Measurements from ENCODE around the gene RAP1GDS1.
"Not testable (repeated sequence)": the region's sequence is repeated elsewhere in the genome, so short reads cannot be mapped to it uniquely, and the experiment has no call there.

Gene RAP1GDS1

DNA sequence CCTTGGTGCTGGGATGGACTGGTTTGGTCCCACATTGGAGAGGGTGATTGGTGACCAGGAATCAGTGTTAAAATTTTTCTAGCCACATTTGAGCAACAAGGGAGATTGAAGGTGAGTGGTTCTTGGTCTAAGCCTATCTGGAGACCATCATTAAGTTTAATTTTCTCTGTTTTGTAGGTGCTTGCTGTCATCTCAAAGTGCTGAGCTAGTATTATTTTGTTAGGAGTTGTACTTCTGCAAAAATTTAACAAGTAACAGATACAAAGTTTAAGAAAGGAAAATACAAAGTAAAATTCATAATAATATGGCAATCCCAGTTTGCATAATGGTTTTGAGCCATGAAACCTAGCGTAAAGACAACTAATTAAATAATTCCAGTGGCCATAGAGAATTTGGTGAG lies 66.5 kb downstream of the RAP1GDS1 start:
- H3K4me1 ChIP-seq (ENCODE audit: control insufficient read depth, insufficient read depth, low read length): no peaks in the 10 kb centered on the region
- H3K4me3 ChIP-seq (ENCODE audit: low read length): no peak overlapping the region
- H3K9ac ChIP-seq (ENCODE audit: low read depth, low read length): no peak overlapping the region
- no peak overlapping the region for H3K4me2 ChIP-seq (ENCODE audit: low read length)
- H3K27me3 ChIP-seq (ENCODE audit: control insufficient read depth, insufficient read depth, low read length): no peaks in the 10 kb centered on the region
- no peaks in the 10 kb centered on the region for H3K36me3 ChIP-seq (ENCODE audit: insufficient read depth, low read length)
- H3K9me3 ChIP-seq (replicated peaks; ENCODE audit: low read length): no peaks in the 10 kb centered on the region

GRCh38 chr4:98329879-98330640 lies 68.9 kb downstream of the RAP1GDS1 start:
- H3K27me3 ChIP-seq (ENCODE audit: control insufficient read depth, insufficient read depth, low read length); H3K9me3 ChIP-seq (replicated peaks; ENCODE audit: low read length): not testable (repeated sequence)

GRCh38 chr4:98332017-98332416 lies 70.8 kb downstream of the RAP1GDS1 start:
- Histone ChIP-seq H3K27me3 (ENCODE audit: control insufficient read depth, insufficient read depth, low read length) (no peaks in the 10 kb centered on the region), H3K4me2 (ENCODE audit: low read length) (no peak overlapping the region), H3K9me3 (replicated peaks; ENCODE audit: low read length) (no peaks in the 10 kb centered on the region), H3K9ac (ENCODE audit: low read depth, low read length) (no peak overlapping the region), H3K4me1 (ENCODE audit: control insufficient read depth, insufficient read depth, low read length) (no peaks in the 10 kb centered on the region), H3K36me3 (ENCODE audit: insufficient read depth, low read length) (no peaks in the 10 kb centered on the region), H3K4me3 (ENCODE audit: low read length) (no peak overlapping the region)

More at GRCh38 chr4:98329879-98330640, 68.9 kb downstream of the RAP1GDS1 start:
- H3K36me3 ChIP-seq (ENCODE audit: insufficient read depth, low read length); H3K4me3 ChIP-seq (ENCODE audit: low read length); H3K9ac ChIP-seq (ENCODE audit: low read depth, low read length); H3K4me1 ChIP-seq (ENCODE audit: control insufficient read depth, insufficient read depth, low read length); H3K4me2 ChIP-seq (ENCODE audit: low read length): not testable (repeated sequence)

GRCh38 chr4:98334461-98334860 lies 73.3 kb downstream of the RAP1GDS1 start:
- H3K9ac ChIP-seq (ENCODE audit: low read depth, low read length): no peak overlapping the region
- H3K36me3 ChIP-seq (ENCODE audit: insufficient read depth, low read length): no peaks in the 10 kb centered on the region
- no peaks in the 10 kb centered on the region for H3K27me3 ChIP-seq (ENCODE audit: control insufficient read depth, insufficient read depth, low read length)
- H3K4me1 ChIP-seq (ENCODE audit: control insufficient read depth, insufficient read depth, low read length): no peaks in the 10 kb centered on the region
- no peak overlapping the region for H3K4me3 ChIP-seq (ENCODE audit: low read length)
- no peak overlapping the region for H3K4me2 ChIP-seq (ENCODE audit: low read length)
- H3K9me3 ChIP-seq (replicated peaks; ENCODE audit: low read length): no peaks in the 10 kb centered on the region

DNA sequence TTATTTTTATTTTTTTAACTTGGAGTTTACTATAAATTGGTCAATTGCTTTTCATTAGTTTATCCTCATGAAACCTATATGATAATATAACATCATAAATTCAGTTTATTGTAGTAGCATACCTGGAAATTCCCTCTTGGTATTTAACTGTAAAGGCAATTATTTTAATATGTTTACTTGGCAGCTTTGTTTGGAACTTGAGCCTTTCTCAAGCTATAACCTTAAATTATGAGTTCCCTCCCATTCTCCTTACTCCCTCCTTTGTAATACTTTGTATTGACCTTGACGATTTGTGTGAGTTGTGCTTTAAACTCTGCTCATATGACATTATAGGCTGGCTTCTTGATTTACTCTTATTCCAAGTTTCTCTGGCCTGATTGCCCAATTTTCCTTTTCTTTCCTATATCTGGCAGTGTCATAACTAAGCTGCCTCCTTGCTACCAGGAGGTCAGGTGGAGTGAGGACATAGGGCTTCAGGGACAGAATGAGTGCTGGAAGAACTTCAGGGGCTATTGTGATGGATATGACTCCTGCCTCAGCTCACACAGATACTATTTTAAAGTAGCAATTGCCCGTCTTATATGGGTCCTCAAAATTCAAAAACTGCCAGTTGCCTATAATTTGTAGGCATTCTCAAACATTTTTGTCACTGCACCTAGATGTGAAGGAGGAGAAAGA lies 77.7 kb downstream of the RAP1GDS1 start:
- Histone ChIP-seq H3K4me2 (ENCODE audit: low read length) (no peak overlapping the region), H3K4me1 (ENCODE audit: control insufficient read depth, insufficient read depth, low read length) (peaks cover 9% of the 10 kb centered on the region), H3K9me3 (replicated peaks; ENCODE audit: low read length) (no peaks in the 10 kb centered on the region), H3K27me3 (ENCODE audit: control insufficient read depth, insufficient read depth, low read length) (no peaks in the 10 kb centered on the region), H3K4me3 (ENCODE audit: low read length) (no peak overlapping the region), H3K9ac (ENCODE audit: low read depth, low read length) (no peak overlapping the region), H3K36me3 (ENCODE audit: insufficient read depth, low read length) (no peaks in the 10 kb centered on the region)

DNA sequence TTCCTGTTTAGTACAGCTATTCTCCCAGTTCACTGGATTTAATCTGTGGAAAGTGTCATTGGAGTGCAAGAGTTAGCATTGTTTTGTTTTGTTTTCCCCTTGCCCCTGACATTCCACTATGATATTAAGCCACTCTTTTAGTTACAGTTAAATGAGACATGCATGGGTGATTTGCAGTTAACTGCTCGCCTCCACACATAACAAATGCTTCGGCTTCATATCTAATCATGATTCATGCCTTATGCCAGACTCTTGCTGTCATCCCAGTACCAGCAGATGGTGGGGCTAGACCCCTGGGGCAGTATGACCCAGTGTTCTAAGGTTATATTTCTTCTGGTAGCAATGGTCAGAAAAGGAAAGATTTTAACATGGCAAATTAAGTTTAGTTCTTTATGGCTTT lies 80.1 kb downstream of the RAP1GDS1 start:
- no peak overlapping the region for H3K9ac ChIP-seq (ENCODE audit: low read depth, low read length)
- no peaks in the 10 kb centered on the region for H3K27me3 ChIP-seq (ENCODE audit: control insufficient read depth, insufficient read depth, low read length)
- no peaks in the 10 kb centered on the region for H3K36me3 ChIP-seq (ENCODE audit: insufficient read depth, low read length)

GRCh38 chr4:98343626-98344025 lies 82.4 kb downstream of the RAP1GDS1 start:
- no peak overlapping the region for H3K4me2 ChIP-seq (ENCODE audit: low read length)
- H3K4me1 ChIP-seq (ENCODE audit: control insufficient read depth, insufficient read depth, low read length): peaks cover 9% of the 10 kb centered on the region
- no peak overlapping the region for H3K9ac ChIP-seq (ENCODE audit: low read depth, low read length)
- H3K27me3 ChIP-seq (ENCODE audit: control insufficient read depth, insufficient read depth, low read length): no peaks in the 10 kb centered on the region
- no peak overlapping the region for H3K4me3 ChIP-seq (ENCODE audit: low read length)
- H3K36me3 ChIP-seq (ENCODE audit: insufficient read depth, low read length): no peaks in the 10 kb centered on the region
- H3K9me3 ChIP-seq (replicated peaks; ENCODE audit: low read length): no peaks in the 10 kb centered on the region

More for the DNA sequence above, 80.1 kb downstream of the RAP1GDS1 start:
- Histone ChIP-seq H3K4me2 (ENCODE audit: low read length) (peak overlapping the region; percentile 45), H3K9me3 (replicated peaks; ENCODE audit: low read length) (no peaks in the 10 kb centered on the region), H3K4me1 (ENCODE audit: control insufficient read depth, insufficient read depth, low read length) (peaks cover 9% of the 10 kb centered on the region), H3K4me3 (ENCODE audit: low read length) (no peak overlapping the region)

DNA sequence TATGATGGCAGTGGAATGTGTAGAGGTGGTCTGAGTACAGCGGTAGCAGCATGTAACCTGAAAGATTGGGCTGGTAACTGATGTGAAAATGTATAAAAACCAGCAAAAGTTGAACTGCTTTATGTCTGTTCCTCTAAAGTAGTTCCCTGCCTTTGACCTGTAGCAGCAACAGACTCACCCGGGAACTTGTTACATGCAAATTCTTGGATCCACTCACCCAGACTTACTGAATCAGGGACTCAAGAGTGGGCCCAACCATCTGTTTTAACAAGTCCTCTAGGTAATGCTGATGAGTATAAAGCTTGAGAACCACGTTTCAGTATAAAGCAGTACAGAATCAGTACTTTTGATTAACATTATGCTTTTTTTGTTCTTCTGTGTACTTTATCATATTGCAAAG lies 84.7 kb downstream of the RAP1GDS1 start:
- Histone ChIP-seq H3K4me1 (ENCODE audit: control insufficient read depth, insufficient read depth, low read length) (peaks cover 9% of the 10 kb centered on the region), H3K4me2 (ENCODE audit: low read length) (no peak overlapping the region), H3K36me3 (ENCODE audit: insufficient read depth, low read length) (no peaks in the 10 kb centered on the region), H3K27me3 (ENCODE audit: control insufficient read depth, insufficient read depth, low read length) (no peaks in the 10 kb centered on the region), H3K4me3 (ENCODE audit: low read length) (no peak overlapping the region), H3K9me3 (replicated peaks; ENCODE audit: low read length) (no peaks in the 10 kb centered on the region), H3K9ac (ENCODE audit: low read depth, low read length) (no peak overlapping the region)

- H3K9ac ChIP-seq (ENCODE audit: low read depth, low read length): no peak overlapping the region
- H3K27me3 ChIP-seq (ENCODE audit: control insufficient read depth, insufficient read depth, low read length): no peaks in the 10 kb centered on the region
- H3K4me1 ChIP-seq (ENCODE audit: control insufficient read depth, insufficient read depth, low read length): no peaks in the 10 kb centered on the region
- no peak overlapping the region for H3K4me2 ChIP-seq (ENCODE audit: low read length)
- H3K36me3 ChIP-seq (ENCODE audit: insufficient read depth, low read length): no peaks in the 10 kb centered on the region
- H3K9me3 ChIP-seq (replicated peaks; ENCODE audit: low read length): no peaks in the 10 kb centered on the region
- H3K4me3 ChIP-seq (ENCODE audit: low read length): no peak overlapping the region
Observed at GRCh38 chr4:98352396-98352795, 91.2 kb downstream of the RAP1GDS1 start.

- Histone ChIP-seq H3K9me3 (replicated peaks; ENCODE audit: low read length) (no peaks in the 10 kb centered on the region), H3K36me3 (ENCODE audit: insufficient read depth, low read length) (no peaks in the 10 kb centered on the region), H3K27me3 (ENCODE audit: control insufficient read depth, insufficient read depth, low read length) (no peaks in the 10 kb centered on the region), H3K4me2 (ENCODE audit: low read length) (no peak overlapping the region), H3K4me1 (ENCODE audit: control insufficient read depth, insufficient read depth, low read length) (no peaks in the 10 kb centered on the region), H3K9ac (ENCODE audit: low read depth, low read length) (no peak overlapping the region), H3K4me3 (ENCODE audit: low read length) (no peak overlapping the region)
Observed at GRCh38 chr4:98352940-98353339, 91.8 kb downstream of the RAP1GDS1 start.

DNA sequence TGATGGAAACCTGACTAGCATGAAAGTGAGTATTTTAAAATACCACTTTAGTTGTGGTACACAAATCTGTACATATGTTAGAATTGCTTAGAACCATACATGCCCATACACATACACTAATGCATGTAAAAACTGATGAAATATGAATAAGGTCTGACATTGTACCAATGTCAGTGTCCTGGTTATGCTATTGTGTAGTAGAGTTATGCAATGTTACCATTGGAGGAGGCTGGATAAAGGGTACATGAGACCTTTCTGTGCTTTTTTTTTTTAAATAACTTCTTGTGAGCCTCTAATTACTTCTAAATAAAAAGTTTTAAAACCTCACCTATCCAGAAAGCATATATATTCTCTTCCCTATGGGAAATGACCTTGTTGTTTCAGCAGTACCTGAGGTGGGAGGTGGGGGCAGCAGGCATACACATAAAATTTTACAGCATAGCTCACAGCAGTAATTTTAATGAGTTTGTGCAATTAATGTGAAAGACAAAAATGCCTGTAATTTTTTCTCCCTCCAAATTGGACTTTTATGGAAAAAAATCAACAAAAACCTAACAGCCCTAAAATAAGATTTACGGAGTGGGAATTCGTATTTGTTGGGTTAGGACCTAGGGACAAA lies 97.6 kb downstream of the RAP1GDS1 start:
- H3K4me1 ChIP-seq (ENCODE audit: control insufficient read depth, insufficient read depth, low read length): no peaks in the 10 kb centered on the region
- no peak overlapping the region for H3K9ac ChIP-seq (ENCODE audit: low read depth, low read length)
- H3K36me3 ChIP-seq (ENCODE audit: insufficient read depth, low read length): no peaks in the 10 kb centered on the region

More for the DNA sequence above, 97.6 kb downstream of the RAP1GDS1 start:
- Histone ChIP-seq H3K9me3 (replicated peaks; ENCODE audit: low read length) (no peaks in the 10 kb centered on the region), H3K4me3 (ENCODE audit: low read length) (no peak overlapping the region), H3K27me3 (ENCODE audit: control insufficient read depth, insufficient read depth, low read length) (no peaks in the 10 kb centered on the region), H3K4me2 (ENCODE audit: low read length) (no peak overlapping the region)

All from skeletal muscle satellite cell (primary cell).